GM18858 (cell line): ENCODE measurements around the gene NUP210L.
"Not testable (repeated sequence)": the region's sequence is repeated elsewhere in the genome, so short reads cannot be mapped to it uniquely, and the experiment has no call there.

Experiments
- ATAC-seq: cut with Tn5 transposase; IDR thresholded peaks from one replicate; pipeline ENCODE4 v1.9.1; 2021; ENCODE audit not compliant: unreplicated experiment

The NUP210L gene

GRCh38 chr1:154170547-154171222, 15.8 kb upstream of the NUP210L start:
- no peak for ATAC-seq

GRCh38 chr1:154167461-154167860, 12.6 kb upstream of the NUP210L start:
- ATAC-seq: no peak

- no peak for ATAC-seq
Measured at GRCh38 chr1:154166207-154166606, 11.3 kb upstream of the NUP210L start.

GRCh38 chr1:154159554-154159953, 4.7 kb upstream of the NUP210L start:
- no peak for ATAC-seq

GRCh38 chr1:154158307-154159125, 3.6 kb upstream of the NUP210L start:
- no peak for ATAC-seq

- peak; percentile 78 for ATAC-seq
Measured at GRCh38 chr1:154157520-154158306, 2.8 kb upstream of the NUP210L start.

GRCh38 chr1:154155251-154155650, 378 bp upstream of the NUP210L start:
- no peak for ATAC-seq

- ATAC-seq: no peak
Measured at GRCh38 chr1:154154053-154154452, 820 bp downstream of the NUP210L start.

GRCh38 chr1:154151311-154151710, 3.6 kb downstream of the NUP210L start:
- no peak for ATAC-seq

GRCh38 chr1:154148807-154149206, 6.1 kb downstream of the NUP210L start:
- no peak for ATAC-seq

GRCh38 chr1:154147505-154147904, 7.4 kb downstream of the NUP210L start:
- ATAC-seq: not testable (repeated sequence)

GRCh38 chr1:154145986-154146385, 8.9 kb downstream of the NUP210L start:
- no peak for ATAC-seq

GRCh38 chr1:154142358-154142757, 12.5 kb downstream of the NUP210L start:
- no peak for ATAC-seq

GRCh38 chr1:154141240-154141639, 13.6 kb downstream of the NUP210L start:
- ATAC-seq: no peak

GRCh38 chr1:154137888-154138287, 17.0 kb downstream of the NUP210L start:
- ATAC-seq: no peak

- no peak for ATAC-seq
Measured at GRCh38 chr1:154133256-154133655, 21.6 kb downstream of the NUP210L start.

GRCh38 chr1:154129391-154129970, 25.4 kb downstream of the NUP210L start:
- no peak for ATAC-seq

- ATAC-seq: not testable (repeated sequence)
Measured at GRCh38 chr1:154123205-154123604, 31.7 kb downstream of the NUP210L start.

GRCh38 chr1:154117642-154118041, 37.2 kb downstream of the NUP210L start:
- ATAC-seq: no peak

GRCh38 chr1:154115180-154115579, 39.7 kb downstream of the NUP210L start:
- no peak for ATAC-seq

- no peak for ATAC-seq
Measured at GRCh38 chr1:154104433-154105082, 50.3 kb downstream of the NUP210L start.
